22Rv1 (cell line): Measurements from ENCODE around the gene FNIP1.

ENCODE experiments used
- H3K27ac ChIP-seq: fragments of 450-650 bp; 2 replicates; pipeline ENCODE4 v1.5.1; 2017
- CTCF ChIP-seq: fragments of 450-650 bp; IDR thresholded peaks from 2 replicates; pipeline ENCODE4 v1.5.1; 2017; ENCODE audit warnings: mild to moderate bottlenecking
- ZFX ChIP-seq: fragments of 450-650 bp; IDR thresholded peaks from 2 replicates; pipeline ENCODE4 v1.6.1; 2017; ENCODE audit warnings: antibody characterized with exemption, borderline replicate concordance

FNIP1 gene

DNA sequence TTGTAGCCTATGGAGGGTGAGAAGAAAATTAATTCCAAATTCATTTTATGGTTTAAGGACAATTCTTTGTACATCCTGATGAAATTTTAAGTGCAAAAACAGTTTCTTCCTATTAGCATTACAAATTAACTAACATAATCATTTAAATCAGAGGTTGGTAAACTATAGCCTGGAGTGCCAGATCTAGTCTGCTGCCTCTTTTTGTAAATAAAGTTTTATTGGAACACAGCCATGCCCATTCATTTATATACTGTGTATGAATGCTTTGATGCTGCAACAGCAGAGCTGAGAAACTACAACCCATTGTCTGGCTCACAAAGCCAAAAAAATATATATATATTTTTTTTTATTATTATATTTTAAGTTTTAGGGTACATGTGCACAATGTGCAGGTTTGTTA is 80.2 kb downstream of the FNIP1 start:
- TF ChIP-seq ZFX, result no peak
- no peak for TF ChIP-seq CTCF

DNA sequence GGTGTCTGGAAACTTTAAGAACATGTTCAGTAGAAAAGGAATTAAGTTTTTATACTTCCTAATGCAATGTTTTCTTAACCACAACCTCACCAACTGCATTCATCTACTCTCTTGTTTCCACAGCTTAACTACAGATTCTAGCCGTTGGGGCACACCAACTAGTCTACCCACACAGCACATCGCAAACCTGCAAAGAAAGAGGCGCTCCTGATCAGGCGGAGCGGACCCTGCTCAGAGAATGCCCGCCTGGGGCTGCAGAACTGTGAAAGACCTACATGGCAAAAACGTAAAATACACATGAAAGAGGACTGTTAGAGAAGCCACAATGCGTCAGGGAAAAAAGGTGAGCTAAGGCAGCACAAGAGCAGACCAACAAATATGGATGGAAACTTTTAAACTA is 86.4 kb downstream of the FNIP1 start:
- TF ChIP-seq ZFX (no peak), CTCF (no peak)
- H3K27ac ChIP-seq, result no peak overlapping the region

More for the DNA sequence above, 80.2 kb downstream of the FNIP1 start:
- H3K27ac ChIP-seq, result no peak overlapping the region

DNA sequence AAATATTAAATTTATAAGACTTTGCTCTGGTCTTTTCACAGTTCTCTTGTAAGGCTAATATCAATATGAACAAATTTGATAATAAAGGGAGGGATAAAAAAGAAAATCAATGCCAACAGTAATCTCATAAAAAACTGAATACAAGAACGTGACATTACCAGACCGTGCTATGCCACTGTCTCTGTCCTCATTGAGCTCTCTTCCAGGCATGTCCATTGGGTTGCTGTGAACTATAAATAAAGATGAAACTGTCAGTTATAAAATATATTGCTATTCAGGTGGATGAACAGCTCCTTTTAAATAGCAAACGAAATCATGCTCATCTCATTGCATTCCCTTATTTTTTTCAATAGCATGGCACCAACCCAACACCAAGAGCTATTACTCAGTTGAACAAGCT is 87.8 kb downstream of the FNIP1 start:
- TF ChIP-seq ZFX (no peak), CTCF (no peak)
- no peak overlapping the region for H3K27ac ChIP-seq

DNA sequence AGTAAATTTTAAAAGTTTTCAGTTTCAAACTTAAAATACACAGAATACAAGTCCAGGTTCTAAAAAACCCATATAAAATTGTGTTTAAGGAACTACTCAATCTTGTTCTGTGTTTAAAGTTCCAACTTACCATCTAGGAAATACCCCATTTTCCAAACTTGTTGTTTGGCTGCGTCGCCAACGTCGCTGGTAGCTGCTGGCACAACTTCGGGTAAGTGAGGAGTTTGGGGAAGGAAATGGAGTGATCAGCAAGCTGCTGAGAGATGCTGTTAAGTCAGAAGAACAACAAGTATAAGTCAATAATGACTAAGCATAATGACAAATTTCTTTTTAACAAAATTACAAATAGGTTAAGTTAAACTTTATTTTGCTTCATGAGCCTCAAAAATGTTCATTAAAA is 90.5 kb downstream of the FNIP1 start:
- TF ChIP-seq CTCF (no peak), ZFX (no peak)
- no peak overlapping the region for H3K27ac ChIP-seq

DNA sequence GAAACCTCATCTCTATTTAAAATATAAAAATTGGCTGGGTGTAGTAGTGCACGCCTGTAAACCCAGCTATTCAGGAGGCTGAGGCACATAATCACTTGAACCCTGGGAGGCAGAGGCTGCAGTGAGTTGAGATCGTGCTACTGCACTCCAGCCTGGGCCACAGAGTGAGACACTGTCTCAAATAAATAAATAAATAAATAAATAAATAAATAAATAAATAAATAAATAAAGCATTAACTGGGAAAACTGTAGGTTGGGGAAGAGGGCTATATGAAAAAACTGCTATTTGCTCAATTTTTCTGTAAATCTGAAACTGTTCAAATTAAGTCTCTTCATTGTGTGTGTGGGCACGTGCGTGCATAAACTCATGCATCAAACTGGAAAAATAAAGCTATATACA is 101.9 kb downstream of the FNIP1 start:
- TF ChIP-seq ZFX (no peak), CTCF (no peak)
- no peak overlapping the region for H3K27ac ChIP-seq

DNA sequence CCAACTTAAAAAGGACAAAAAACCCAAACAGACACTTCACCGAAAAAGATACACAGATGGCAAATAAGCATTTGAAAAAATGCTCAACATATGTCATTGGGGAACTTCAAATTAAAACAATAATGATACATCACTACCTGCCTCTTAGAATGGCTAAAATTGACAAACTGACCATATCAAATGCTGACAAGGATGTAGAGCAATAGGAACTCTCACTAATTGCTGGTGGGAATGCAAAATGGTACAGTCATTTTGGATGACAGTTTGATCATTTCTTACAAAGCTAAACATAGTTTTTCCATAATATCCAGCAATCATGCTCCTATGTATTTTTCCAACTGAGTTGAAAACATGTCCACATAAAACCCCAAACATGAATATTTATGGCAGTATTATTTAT is 102.9 kb downstream of the FNIP1 start:
- no peak overlapping the region for H3K27ac ChIP-seq
- TF ChIP-seq CTCF (no peak), ZFX (no peak)

GRCh38 chr5:131685516-131686171 is 111.2 kb downstream of the FNIP1 start:
- H3K27ac ChIP-seq, result peak overlapping the region; percentile 87
- TF ChIP-seq CTCF, result no peak
- no peak for TF ChIP-seq ZFX
